ENCODE data around the gene PDP2.

The PDP2 gene

GRCh38 chr16:66936889-66937554, 56.7 kb downstream of the PDP2 start:
- no peak for DNase-seq (ENCODE audit: low read depth)

GRCh38 chr16:66937725-66938337, 57.5 kb downstream of the PDP2 start:
- DNase-seq (ENCODE audit: low read depth): no peak

- DNase-seq (ENCODE audit: low read depth): no peak
Measured at GRCh38 chr16:66939366-66939765, 59.1 kb downstream of the PDP2 start.

- DNase-seq (ENCODE audit: low read depth): no peak
Measured at GRCh38 chr16:66940236-66940635, 59.9 kb downstream of the PDP2 start.

Measured in activated T-helper 1 cell treated with Interleukin-2 at 50 U/mL for 16 hours (primary cell).